BLaER1 (cell line): ENCODE results near the gene CYP4F2.
"Not testable (repeated sequence)": the region's sequence is repeated elsewhere in the genome, so short reads cannot be mapped to it uniquely, and the experiment has no call there.

ENCODE experiments used
- H3K27ac ChIP-seq: shearing (Covaris generic); formaldehyde crosslinking; 2 replicates; pipeline ENCODE4 v1.8.1; 2022
- H3K27me3 ChIP-seq: shearing (Covaris generic); formaldehyde crosslinking; 2 replicates; pipeline ENCODE4 v1.8.1; 2022
- H3K36me3 ChIP-seq: shearing (Covaris generic); formaldehyde crosslinking; 2 replicates; pipeline ENCODE4 v1.8.1; 2022
- H3K4me1 ChIP-seq: shearing (Covaris generic); formaldehyde crosslinking; 2 replicates; pipeline ENCODE4 v1.8.1; 2022
- H3K4me2 ChIP-seq: shearing (Covaris generic); formaldehyde crosslinking; 2 replicates; pipeline ENCODE4 v1.8.1; 2022
- H3K4me3 ChIP-seq: shearing (Covaris generic); formaldehyde crosslinking; 2 replicates; pipeline ENCODE4 v1.8.1; 2022
- H3K9ac ChIP-seq: shearing (Covaris generic); formaldehyde crosslinking; 2 replicates; pipeline ENCODE4 v1.8.1; 2022
- H3K9me3 ChIP-seq: shearing (Covaris generic); formaldehyde crosslinking; 2 replicates; pipeline ENCODE4 v1.8.1; 2022
- H4K20me1 ChIP-seq: shearing (Covaris generic); formaldehyde crosslinking; 2 replicates; pipeline ENCODE4 v1.8.1; 2022
- Cebpa-rat ChIP-seq: shearing (Covaris generic); IDR thresholded peaks from 2 replicates; pipeline ENCODE4 v1.8.1; 2022

Gene CYP4F2

GRCh38 chr19:15863272-15863671 is 34.6 kb downstream of the CYP4F2 start:
- peaks cover 8% of the 10 kb centered on the region; the same call in 1 of the 2 replicates for H3K9me3 ChIP-seq
- no peak for TF ChIP-seq Cebpa-rat
- H3K9ac ChIP-seq = 0 out of 2 replicates have a peak overlapping the region, but pooled peaks have one; percentile 6
- H3K27ac ChIP-seq = peak overlapping the region; percentile 59
- H4K20me1 ChIP-seq = no peaks in the 10 kb centered on the region
- H3K36me3 ChIP-seq = no peaks in the 10 kb centered on the region
- H3K4me1 ChIP-seq = peaks cover 94% of the 10 kb centered on the region
- H3K27me3 ChIP-seq = no peaks in the 10 kb centered on the region
- H3K4me2 ChIP-seq = peak overlapping the region; percentile 59
- H3K4me3 ChIP-seq = no peak overlapping the region

- H3K9me3 ChIP-seq = peaks cover 8% of the 10 kb centered on the region; the same call in 1 of the 2 replicates
- H3K27me3 ChIP-seq = no peaks in the 10 kb centered on the region
- no peak overlapping the region for H3K9ac ChIP-seq
- no peaks in the 10 kb centered on the region for H4K20me1 ChIP-seq
- no peaks in the 10 kb centered on the region for H3K36me3 ChIP-seq
- H3K4me2 ChIP-seq = peak overlapping the region; percentile 59
- H3K4me1 ChIP-seq = peaks cover 88% of the 10 kb centered on the region
- H3K4me3 ChIP-seq = no peak overlapping the region
- H3K27ac ChIP-seq = peak overlapping the region; percentile 59
- no peak for TF ChIP-seq Cebpa-rat
These were observed 35.4 kb downstream of the CYP4F2 start for GRCh38 chr19:15862444-15862843.

DNA sequence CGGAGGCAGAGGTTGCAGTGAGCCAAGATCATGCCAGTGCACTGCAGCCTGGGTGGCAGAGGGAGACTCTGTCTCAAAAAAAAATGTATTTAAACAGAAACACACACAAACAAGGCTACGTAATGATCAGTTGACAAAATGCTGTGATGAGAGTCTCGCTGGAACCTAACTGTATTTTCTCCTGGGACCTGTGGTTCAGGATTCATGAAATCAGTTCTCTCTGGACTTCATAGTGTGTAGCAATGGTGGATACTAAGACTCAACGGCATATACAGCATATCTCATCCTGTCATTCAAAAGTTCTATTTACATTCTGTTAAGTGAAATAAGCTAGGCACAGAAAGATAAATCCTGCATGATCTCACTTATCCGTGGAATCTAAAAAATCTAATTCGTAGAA is 37.4 kb downstream of the CYP4F2 start:
- no peak overlapping the region; the same call in 1 of the 2 replicates for H3K4me3 ChIP-seq
- H3K4me1 ChIP-seq = peaks cover 69% of the 10 kb centered on the region
- peaks cover 8% of the 10 kb centered on the region; the same call in 1 of the 2 replicates for H3K9me3 ChIP-seq
- H3K4me2 ChIP-seq = peak overlapping the region; percentile 70
- no peak for TF ChIP-seq Cebpa-rat
- peak overlapping the region; percentile 57 for H3K27ac ChIP-seq
- no peak overlapping the region; the same call in 1 of the 2 replicates for H3K9ac ChIP-seq
- no peaks in the 10 kb centered on the region for H3K36me3 ChIP-seq
- no peaks in the 10 kb centered on the region for H3K27me3 ChIP-seq
- H4K20me1 ChIP-seq = no peaks in the 10 kb centered on the region

- no peak overlapping the region for H3K9ac ChIP-seq
- H3K27me3 ChIP-seq = no peaks in the 10 kb centered on the region
- peaks cover 56% of the 10 kb centered on the region for H3K4me1 ChIP-seq
- H3K36me3 ChIP-seq = no peaks in the 10 kb centered on the region
- no peak overlapping the region for H3K4me3 ChIP-seq
- no peaks in the 10 kb centered on the region for H4K20me1 ChIP-seq
- peak overlapping the region; percentile 57; the same call in 1 of the 2 replicates for H3K27ac ChIP-seq
- H3K9me3 ChIP-seq = peaks cover 8% of the 10 kb centered on the region; the same call in 1 of the 2 replicates
- H3K4me2 ChIP-seq = peak overlapping the region; percentile 70
- TF ChIP-seq Cebpa-rat = no peak
These were observed 38.7 kb downstream of the CYP4F2 start for GRCh38 chr19:15859187-15859586.

DNA sequence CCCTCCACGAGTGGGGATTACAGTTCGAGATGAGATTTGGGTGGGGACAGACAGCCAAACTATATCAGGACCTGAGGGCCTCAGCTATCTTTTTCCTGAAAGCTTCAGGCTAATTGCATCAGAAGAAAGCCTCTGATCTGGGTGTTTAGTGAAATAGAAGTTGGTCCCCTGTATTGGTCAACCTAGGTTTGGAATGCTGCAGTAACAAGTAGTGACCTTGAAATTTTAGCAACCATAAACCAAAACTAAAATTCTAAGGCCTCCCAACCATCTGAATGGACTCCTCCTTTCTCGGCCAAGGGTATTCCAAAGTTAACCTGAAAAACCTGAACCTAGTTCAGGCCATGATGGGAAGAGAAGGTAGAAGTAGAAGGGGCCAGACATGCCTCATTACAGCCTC is 47.5 kb downstream of the CYP4F2 start:
- TF ChIP-seq Cebpa-rat = no peak
- Histone ChIP-seq H3K4me1 (peaks cover 27% of the 10 kb centered on the region), H4K20me1 (no peaks in the 10 kb centered on the region), H3K9me3 (peaks cover 57% of the 10 kb centered on the region), H3K9ac (no peak overlapping the region), H3K27me3 (no peaks in the 10 kb centered on the region), H3K36me3 (peaks cover 5% of the 10 kb centered on the region), H3K4me3 (no peak overlapping the region), H3K27ac (no peak overlapping the region), H3K4me2 (no peak overlapping the region)

DNA sequence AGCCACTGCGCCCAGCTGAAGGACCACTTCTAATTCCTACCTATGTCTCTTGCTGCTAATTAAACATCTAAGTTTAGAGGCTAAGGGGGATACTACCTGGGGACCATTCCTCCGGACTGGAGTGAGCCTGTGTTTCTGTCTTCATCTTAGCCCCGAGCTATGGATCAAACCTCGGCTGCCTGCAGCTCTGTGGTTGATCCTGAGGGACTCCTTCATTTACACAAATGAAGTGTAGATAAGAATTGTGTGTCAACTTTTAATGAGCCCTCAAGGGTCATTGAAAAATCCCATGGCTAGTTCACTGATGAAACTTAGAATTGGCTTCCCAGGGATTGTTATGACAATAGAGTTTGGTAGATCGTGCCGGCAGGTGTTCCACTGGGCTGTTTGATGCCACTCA is 51.0 kb downstream of the CYP4F2 start:
- Histone ChIP-seq H3K4me3 (no peak overlapping the region), H3K4me1 (peaks cover 61% of the 10 kb centered on the region), H3K27me3 (no peaks in the 10 kb centered on the region), H3K36me3 (peaks cover 5% of the 10 kb centered on the region), H3K4me2 (peak overlapping the region; percentile 54), H3K9me3 (peaks cover 36% of the 10 kb centered on the region), H3K9ac (no peak overlapping the region), H3K27ac (peak overlapping the region; percentile 33; the same call in 1 of the 2 replicates), H4K20me1 (no peaks in the 10 kb centered on the region)
- TF ChIP-seq Cebpa-rat = no peak

- H3K4me2 ChIP-seq = peak overlapping the region; percentile 79
- H3K9me3 ChIP-seq = not testable (repeated sequence)
- H3K9ac ChIP-seq = peak overlapping the region; percentile 2; the same call in 1 of the 2 replicates
These were observed 54.0 kb downstream of the CYP4F2 start for GRCh38 chr19:15843894-15844222.

DNA sequence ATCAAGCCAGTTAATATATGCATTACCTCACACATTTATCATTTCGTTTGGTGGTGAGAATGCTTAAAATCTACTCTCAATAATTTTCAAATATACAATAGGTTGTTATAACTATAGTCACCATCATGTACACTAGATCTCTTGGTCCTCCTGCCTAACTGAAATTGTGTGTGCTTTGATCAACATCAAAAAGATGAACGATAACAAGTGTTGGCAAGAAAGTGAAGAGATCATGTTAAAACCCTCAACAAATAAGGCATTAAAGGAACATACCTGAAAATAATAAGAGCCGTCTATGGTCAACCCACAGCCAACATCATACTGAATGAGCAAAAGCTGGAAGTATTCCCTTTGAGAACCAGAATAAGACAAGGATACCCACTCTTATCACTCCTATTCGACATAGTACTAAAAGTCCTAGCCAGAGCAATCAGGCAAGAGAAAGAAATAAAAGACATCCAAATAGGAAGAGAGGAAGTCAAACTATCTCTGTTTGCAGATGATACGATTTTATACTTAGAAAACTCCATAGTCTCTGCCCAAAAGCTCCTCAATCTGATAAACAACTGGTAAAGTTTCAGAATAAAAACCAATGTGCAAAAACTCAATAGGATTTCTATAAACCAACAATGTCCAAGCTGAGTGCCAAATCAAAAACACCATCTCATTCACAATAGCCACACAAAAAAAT is 54.5 kb downstream of the CYP4F2 start:
- peak overlapping the region; percentile 79 for H3K4me2 ChIP-seq
- peaks cover 86% of the 10 kb centered on the region for H3K4me1 ChIP-seq
- TF ChIP-seq Cebpa-rat = no peak
- H4K20me1 ChIP-seq = no peaks in the 10 kb centered on the region
- H3K36me3 ChIP-seq = no peaks in the 10 kb centered on the region
- no peak overlapping the region for H3K4me3 ChIP-seq
- no peaks in the 10 kb centered on the region for H3K27me3 ChIP-seq
- H3K9ac ChIP-seq = 0 out of 2 replicates have a peak overlapping the region, but pooled peaks have one; percentile 2
- peak overlapping the region; percentile 66 for H3K27ac ChIP-seq
- H3K9me3 ChIP-seq = peaks cover 9% of the 10 kb centered on the region; the same call in 1 of the 2 replicates

More at GRCh38 chr19:15843894-15844222, 54.0 kb downstream of the CYP4F2 start:
- Histone ChIP-seq H3K4me1 (peaks cover 81% of the 10 kb centered on the region), H3K27ac (peak overlapping the region; percentile 66)
- not testable (repeated sequence) for H4K20me1 ChIP-seq, H3K4me3 ChIP-seq, H3K27me3 ChIP-seq, H3K36me3 ChIP-seq
- peak; percentile 76 for TF ChIP-seq Cebpa-rat

GRCh38 chr19:15841875-15842569 is 55.9 kb downstream of the CYP4F2 start:
- H3K4me1 ChIP-seq = peaks cover 85% of the 10 kb centered on the region

GRCh38 chr19:15840833-15841232 is 57.0 kb downstream of the CYP4F2 start:
- no peak for TF ChIP-seq Cebpa-rat
- no peak overlapping the region for H3K9ac ChIP-seq
- no peaks in the 10 kb centered on the region for H3K27me3 ChIP-seq
- no peak overlapping the region for H3K27ac ChIP-seq
- no peaks in the 10 kb centered on the region for H4K20me1 ChIP-seq
- H3K4me3 ChIP-seq = no peak overlapping the region
- no peaks in the 10 kb centered on the region for H3K9me3 ChIP-seq
- H3K4me1 ChIP-seq = peaks cover 76% of the 10 kb centered on the region
- no peak overlapping the region for H3K4me2 ChIP-seq
- no peaks in the 10 kb centered on the region for H3K36me3 ChIP-seq

More at GRCh38 chr19:15841875-15842569, 55.9 kb downstream of the CYP4F2 start:
- H3K9me3 ChIP-seq = no peaks in the 10 kb centered on the region
- no peaks in the 10 kb centered on the region for H3K36me3 ChIP-seq
- H3K27ac ChIP-seq = no peak overlapping the region; the same call in 1 of the 2 replicates
- H3K4me2 ChIP-seq = no peak overlapping the region; the same call in 1 of the 2 replicates
- H4K20me1 ChIP-seq = no peaks in the 10 kb centered on the region
- no peaks in the 10 kb centered on the region for H3K27me3 ChIP-seq
- H3K9ac ChIP-seq = no peak overlapping the region
- no peak overlapping the region for H3K4me3 ChIP-seq
- no peak for TF ChIP-seq Cebpa-rat

DNA sequence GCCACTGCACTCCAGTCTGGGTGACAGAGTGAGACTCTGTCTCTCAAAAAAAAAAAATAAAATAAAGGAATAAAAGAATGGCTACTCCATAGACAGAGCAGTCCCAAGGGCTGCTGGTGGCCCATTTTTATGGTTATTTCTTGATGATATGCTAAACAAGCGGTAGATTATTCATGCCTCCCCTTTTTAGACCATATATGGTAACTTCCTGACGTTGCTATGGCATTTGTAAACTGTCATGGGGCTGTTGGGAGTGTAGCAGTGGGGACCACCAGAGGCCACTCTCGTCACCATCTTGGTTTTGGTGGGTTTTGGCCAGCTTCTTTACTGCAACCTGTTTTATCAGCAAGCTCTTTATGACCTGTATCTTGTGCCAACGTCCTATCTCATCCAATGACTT is 58.0 kb downstream of the CYP4F2 start:
- H3K27me3 ChIP-seq, H3K36me3 ChIP-seq, H3K9me3 ChIP-seq, H3K4me2 ChIP-seq, H3K4me3 ChIP-seq, H3K9ac ChIP-seq, H4K20me1 ChIP-seq: not testable (repeated sequence)
- Histone ChIP-seq H3K27ac (0 out of 2 replicates have a peak overlapping the region, but pooled peaks have one; percentile 60), H3K4me1 (peaks cover 75% of the 10 kb centered on the region)
